Measurements from ENCODE around the gene PTPN6.

DNA sequence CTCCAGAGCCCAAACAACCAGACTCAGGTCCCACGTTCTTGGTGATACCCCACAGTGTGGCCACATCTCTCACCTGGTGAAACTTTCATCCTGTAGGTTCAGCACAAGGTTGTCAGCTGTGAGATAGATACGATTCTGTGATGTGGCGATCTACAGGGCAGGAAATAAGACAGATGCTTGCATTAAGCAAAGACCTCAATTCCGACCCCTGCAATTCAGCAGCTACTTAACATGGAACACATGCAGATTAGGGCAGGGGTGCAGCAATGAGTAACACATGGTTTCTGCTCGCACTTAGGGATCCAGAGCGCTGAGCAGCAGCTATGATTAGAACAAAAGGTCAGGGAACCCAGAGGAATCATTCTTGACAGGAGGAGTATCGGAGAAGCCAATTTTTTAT, 15.2 kb downstream of the PTPN6 start:
- no peak for TF ChIP-seq POLR2A (IDR thresholded peaks at IDR 0.05; ENCODE audit: low read depth, low read length)
- no peak for TF ChIP-seq POLR2AphosphoS5 (IDR thresholded peaks at IDR 0.05; ENCODE audit: low read depth, low read length)
- TF ChIP-seq TAF1 (IDR thresholded peaks at IDR 0.05; ENCODE audit: borderline replicate concordance, low read depth, low read length) = no peak

Measured in GM12892 (cell line).